AG04450 (cell line): Measurements from ENCODE around the gene GDPD1. TPM values are rescaled to one million over a fixed set of nuclear protein-coding genes. Genes with fewer than 3 reads are reported as not detected.

Source experiments
- CTCF ChIA-PET: fragments of 300-600, 350-600 bp; formaldehyde crosslinking; extraction: SDS; loops from one replicate; lab custom pipeline; 2022; ENCODE audit warnings: antibody characterized with exemption, inconsistent platforms; lab: Charles Lee
- POLR2A ChIA-PET: fragments of 350-600 bp; formaldehyde crosslinking; extraction: SDS; loops from one replicate; lab custom pipeline; 2021; ENCODE audit warnings: antibody characterized with exemption, inconsistent platforms; lab: Yijun Ruan, JAX
- DNase-seq: peaks from one replicate; pipeline ENCODE4 v3.0.0-alpha.2; 2011; ENCODE audit warnings: low read depth, low spot score
- H3K27ac ChIP-seq: one replicate; pipeline ENCODE4 v1.5.1; 2012; ENCODE audit warnings: low read depth, low read length, control low read depth
- H3K27me3 ChIP-seq: one replicate; pipeline ENCODE4 v1.6.0; 2012; ENCODE audit warnings: low read length; ENCODE audit not compliant: control insufficient read depth, insufficient read depth
- H3K4me3 ChIP-seq: 2 replicates; pipeline ENCODE4 v1.5.1; 2011; ENCODE audit warnings: mild to moderate bottlenecking, low read depth, low read length, control low read depth
- H3K9me3 ChIP-seq: 2 replicates; pipeline ENCODE4 v1.5.1; 2012; ENCODE audit warnings: low read length; ENCODE audit not compliant: control insufficient read depth, insufficient read depth
- CTCF ChIP-seq: IDR thresholded peaks from 2 replicates; pipeline ENCODE4 v1.5.1; 2011; ENCODE audit warnings: low read depth, low read length, control low read depth, inconsistent platforms
- polyA plus RNA-seq: library from polyadenylated mRNA; depleted of rRNA; stranded (reverse); fragments of >200 nt; gene quantifications from 2 replicates; pipeline ENCODE4 v1.2.3, GENCODE V29; 2011

Gene GDPD1
- polyA plus RNA-seq, 1 experiment: 2.7 TPM

- Histone ChIP-seq H3K9me3 (no peaks in the 10 kb centered on the region), H3K27me3 (no peaks in the 10 kb centered on the region), H3K27ac (no peak overlapping the region), H3K4me3 (no peak overlapping the region)
- ChIA-PET POLR2A (no interaction called here), CTCF (no interaction called here)
- DNase-seq: no peak
- no peak for TF ChIP-seq CTCF
Observed at GRCh38 chr17:59277031-59277430, 56.7 kb downstream of the GDPD1 start.

DNA sequence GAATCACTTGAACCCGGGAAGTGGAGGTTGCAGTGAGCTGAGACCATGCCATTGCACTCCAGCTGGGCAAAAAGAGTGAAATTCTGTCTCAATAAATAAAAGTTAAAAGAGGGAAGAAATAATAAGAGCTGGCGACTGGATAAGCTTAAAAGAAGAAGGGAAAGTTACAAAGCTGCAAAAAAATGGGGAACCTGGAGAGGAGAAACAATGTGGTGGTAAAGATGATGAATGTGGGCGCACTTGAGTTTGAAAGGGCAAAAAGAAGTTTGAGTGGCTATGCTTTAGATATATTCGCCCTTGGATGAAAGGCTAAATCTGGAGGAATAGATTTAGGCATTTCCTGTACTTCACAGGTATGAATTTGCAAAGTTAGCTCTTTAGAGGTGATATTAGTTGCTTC lies 58.1 kb downstream of the GDPD1 start:
- ChIA-PET POLR2A (no interaction called here), CTCF (no interaction called here)
- Histone ChIP-seq H3K27me3 (no peaks in the 10 kb centered on the region), H3K27ac (no peak overlapping the region), H3K9me3 (no peaks in the 10 kb centered on the region), H3K4me3 (no peak overlapping the region)
- no peak for DNase-seq
- no peak for TF ChIP-seq CTCF

DNA sequence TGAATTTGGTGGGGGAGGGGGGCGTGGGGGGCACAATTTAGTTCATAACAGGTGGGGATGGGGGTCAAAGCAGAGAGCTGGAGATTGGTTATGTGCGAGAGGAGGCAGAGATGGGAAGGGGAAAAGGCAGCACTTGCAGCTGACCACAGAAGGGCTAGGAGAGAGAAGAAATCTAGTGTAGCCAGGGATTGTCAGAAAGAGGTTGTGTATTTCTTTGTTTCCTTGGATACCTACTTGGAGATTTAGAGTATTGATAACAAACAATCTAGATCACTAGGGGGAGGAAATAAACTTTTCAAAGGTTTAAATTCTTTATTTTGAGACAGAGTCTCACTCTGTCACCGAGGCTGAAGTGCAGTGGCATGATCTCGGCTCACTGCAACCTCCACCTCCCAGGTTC lies 64.0 kb downstream of the GDPD1 start:
- no peak for TF ChIP-seq CTCF
- POLR2A ChIA-PET: interaction anchor here (0.7 kb wide), 1 partner anchor 135 kb away, joined by 4 read pairs; no protein-coding TSS in a partner anchor
- H3K4me3 ChIP-seq: no peak overlapping the region
- H3K27ac ChIP-seq: no peak overlapping the region
- H3K27me3 ChIP-seq: peaks cover 2% of the 10 kb centered on the region
- DNase-seq: no peak
- H3K9me3 ChIP-seq: no peaks in the 10 kb centered on the region
- CTCF ChIA-PET: no interaction called here

DNA sequence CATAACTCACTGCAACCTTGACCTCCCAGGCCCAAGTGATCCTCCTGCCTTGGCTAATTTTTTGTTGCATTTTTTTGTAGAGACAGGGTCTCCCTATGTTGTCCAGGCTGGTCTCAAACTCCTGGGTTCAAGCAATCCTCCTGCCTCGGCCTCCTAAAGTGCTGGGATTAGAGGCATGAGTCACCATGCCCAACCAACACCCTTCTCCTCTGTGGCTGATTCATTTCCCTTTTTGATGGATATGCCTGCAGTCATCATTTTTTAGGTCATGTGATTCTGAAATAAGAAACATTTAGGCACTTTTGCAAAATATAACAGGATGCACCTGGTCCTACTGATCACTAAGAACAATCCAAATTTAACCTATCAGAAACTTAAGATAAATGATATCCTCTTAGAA lies 67.1 kb downstream of the GDPD1 start:
- H3K9me3 ChIP-seq: no peaks in the 10 kb centered on the region
- H3K4me3 ChIP-seq: no peak overlapping the region
- TF ChIP-seq CTCF: no peak
- DNase-seq: no peak
- H3K27ac ChIP-seq: no peak overlapping the region
- peaks cover 6% of the 10 kb centered on the region for H3K27me3 ChIP-seq
- POLR2A ChIA-PET: no interaction called here
- CTCF ChIA-PET: no interaction called here

DNA sequence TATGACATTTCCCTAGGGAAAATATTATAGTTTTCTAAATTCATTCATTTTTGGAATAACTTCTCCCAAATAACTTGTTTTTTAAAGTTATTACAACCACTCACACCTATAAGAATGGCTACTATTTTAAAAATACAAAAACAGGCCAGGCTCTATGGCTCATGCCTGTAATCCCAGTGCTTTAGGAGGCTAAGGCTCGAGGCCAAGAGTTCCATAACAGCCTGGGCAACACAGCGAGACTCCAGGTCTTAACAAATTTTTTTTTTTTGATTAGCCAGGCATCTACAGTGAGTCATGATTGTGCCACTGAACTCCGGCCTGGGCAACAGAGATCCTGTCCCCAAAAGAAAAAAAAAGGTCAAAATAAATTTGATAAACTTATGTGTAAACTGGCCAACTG lies 67.6 kb downstream of the GDPD1 start:
- POLR2A ChIA-PET: no interaction called here
- Histone ChIP-seq H3K4me3 (no peak overlapping the region), H3K27ac (no peak overlapping the region), H3K9me3 (no peaks in the 10 kb centered on the region), H3K27me3 (peaks cover 6% of the 10 kb centered on the region)
- CTCF ChIA-PET: no interaction called here
- TF ChIP-seq CTCF: no peak
- no peak for DNase-seq
